Activated T-helper 2 cell treated with anti-CD3 and anti-CD28 coated beads, Interferon-gamma antibody, Interleukin-2, Interleukin-4, amounts not matched to agents 10 μg/mL and 5 μg/mL and 100 μg/mL, durations not matched to agents 14 hours and 24 hours and 36 hours (primary cell): ENCODE measurements around the gene CTBP2. TPM values are rescaled to one million over a fixed set of nuclear protein-coding genes. Genes with fewer than 3 reads are reported as not detected.

Experiments
- DNase-seq: peaks from one replicate; pipeline ENCODE4 v3.0.0; 2021; ENCODE audit warnings: low spot score
- H3K27ac Mint-ChIP-seq: one replicate; pipeline ENCODE4 v1.8.0; 2021; ENCODE audit warnings: mixed read lengths
- H3K27me3 Mint-ChIP-seq: one replicate; pipeline ENCODE4 v1.8.0; 2021; ENCODE audit warnings: low read depth, mixed read lengths
- H3K36me3 Mint-ChIP-seq: one replicate; pipeline ENCODE4 v1.8.0; 2021; ENCODE audit warnings: low read depth, mixed read lengths
- H3K4me1 Mint-ChIP-seq: one replicate; pipeline ENCODE4 v1.8.0; 2021; ENCODE audit warnings: low read depth, mixed read lengths
- H3K4me3 Mint-ChIP-seq: one replicate; pipeline ENCODE4 v1.8.0; 2021; ENCODE audit warnings: low read depth, mild to moderate bottlenecking, moderate library complexity, mixed read lengths
- H3K9me3 Mint-ChIP-seq: one replicate; pipeline ENCODE4 v1.8.0; 2021; ENCODE audit warnings: mixed read lengths
- intact Hi-C: fragments of 100-400 bp; cut with micrococcal nuclease; formaldehyde crosslinking; loops from one replicate; pipeline ENCODE4 v1.15.1; 2023
- total RNA-seq: library from RNA; stranded (reverse); gene quantifications from 2 replicates; pipeline ENCODE4 v1.2.3, GENCODE V29; 2022

The CTBP2 gene
- total RNA-seq, 1 donor from 2014 or later, result 0.48 TPM

DNA sequence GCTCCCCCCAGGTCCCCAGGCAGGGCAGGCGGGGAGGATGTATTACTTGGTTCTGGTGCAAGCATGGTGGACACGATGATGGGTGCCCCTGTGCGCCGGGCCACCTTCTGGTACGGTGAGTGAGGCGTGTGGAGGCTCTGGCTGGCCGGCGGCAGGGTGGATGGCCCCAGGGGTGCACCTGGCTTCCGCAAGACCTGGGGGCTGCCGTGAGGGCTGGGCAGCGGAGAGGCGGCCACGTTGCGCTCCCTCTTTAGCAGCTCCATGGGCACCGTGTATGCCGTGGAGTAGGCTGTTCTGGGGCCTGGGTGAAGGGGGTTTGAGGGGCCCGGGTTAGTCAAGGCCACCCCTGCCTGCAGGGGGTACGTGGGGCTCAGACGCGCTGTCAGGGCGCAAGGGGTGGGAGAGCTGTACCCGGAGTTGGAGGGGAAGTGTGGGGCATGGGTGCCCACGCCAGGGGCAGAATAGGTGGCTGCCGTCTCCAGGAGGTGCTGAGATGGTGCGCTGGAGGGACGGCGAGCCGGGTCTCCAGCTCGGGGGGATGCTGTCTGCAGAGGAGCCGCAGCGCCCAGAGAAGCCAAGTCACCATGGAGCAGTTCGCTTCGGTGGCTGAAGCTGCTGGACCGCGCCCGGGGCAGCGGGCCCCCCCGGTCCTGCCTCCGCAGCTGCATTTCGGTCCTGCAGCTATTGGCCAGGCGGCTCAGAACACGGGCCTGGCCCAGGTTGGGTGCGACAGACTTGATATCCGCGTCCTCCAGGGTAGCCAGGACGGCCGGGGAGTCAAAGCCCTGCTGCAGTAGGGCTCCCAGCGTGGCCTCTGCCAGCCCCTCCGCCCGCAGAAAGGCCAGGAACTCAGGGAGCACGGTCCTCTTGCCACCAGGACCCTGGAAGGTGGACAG lies 134.1 kb downstream of the CTBP2 start:
- no peaks in the 10 kb centered on the region for H3K27me3 Mint-ChIP-seq
- H3K27ac Mint-ChIP-seq, result no peak overlapping the region
- DNase-seq, result no peak
- no peaks in the 10 kb centered on the region for H3K9me3 Mint-ChIP-seq
- H3K4me3 Mint-ChIP-seq, result no peak overlapping the region
- no peaks in the 10 kb centered on the region for H3K4me1 Mint-ChIP-seq
- intact Hi-C loops, result no loop called here
- no peaks in the 10 kb centered on the region for H3K36me3 Mint-ChIP-seq

DNA sequence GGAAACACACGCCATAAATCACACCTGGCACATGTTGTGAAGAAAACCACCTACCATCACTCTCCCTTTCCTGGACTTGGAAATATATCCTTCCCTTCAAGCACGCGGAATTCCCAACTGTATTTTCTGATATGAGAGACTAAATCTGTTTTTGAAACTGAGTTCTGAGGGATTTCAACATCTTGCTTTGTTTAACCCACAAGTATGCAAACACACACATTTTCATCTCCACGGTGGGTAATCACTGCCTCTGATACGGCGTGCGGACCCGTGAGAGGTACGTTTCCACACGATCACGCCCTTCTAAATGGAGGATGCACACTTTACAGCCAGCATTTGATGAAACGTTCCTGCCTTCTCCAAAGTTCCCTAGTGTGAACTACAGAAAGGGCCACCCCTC lies 135.0 kb downstream of the CTBP2 start:
- Mint-ChIP-seq H3K27ac (no peak overlapping the region), H3K27me3 (no peaks in the 10 kb centered on the region), H3K4me1 (no peaks in the 10 kb centered on the region), H3K4me3 (no peak overlapping the region), H3K36me3 (no peaks in the 10 kb centered on the region), H3K9me3 (no peaks in the 10 kb centered on the region)
- no peak for DNase-seq
- intact Hi-C loops, result no loop called here

- intact Hi-C loops, result no loop called here
- DNase-seq, result no peak
- H3K27ac Mint-ChIP-seq, result no peak overlapping the region
- H3K36me3 Mint-ChIP-seq, result no peaks in the 10 kb centered on the region
- peaks cover under 1% of the 10 kb centered on the region for H3K27me3 Mint-ChIP-seq
- no peaks in the 10 kb centered on the region for H3K9me3 Mint-ChIP-seq
- no peaks in the 10 kb centered on the region for H3K4me1 Mint-ChIP-seq
- H3K4me3 Mint-ChIP-seq, result no peak overlapping the region
These were observed 135.7 kb downstream of the CTBP2 start for GRCh38 chr10:125024497-125025234.

DNA sequence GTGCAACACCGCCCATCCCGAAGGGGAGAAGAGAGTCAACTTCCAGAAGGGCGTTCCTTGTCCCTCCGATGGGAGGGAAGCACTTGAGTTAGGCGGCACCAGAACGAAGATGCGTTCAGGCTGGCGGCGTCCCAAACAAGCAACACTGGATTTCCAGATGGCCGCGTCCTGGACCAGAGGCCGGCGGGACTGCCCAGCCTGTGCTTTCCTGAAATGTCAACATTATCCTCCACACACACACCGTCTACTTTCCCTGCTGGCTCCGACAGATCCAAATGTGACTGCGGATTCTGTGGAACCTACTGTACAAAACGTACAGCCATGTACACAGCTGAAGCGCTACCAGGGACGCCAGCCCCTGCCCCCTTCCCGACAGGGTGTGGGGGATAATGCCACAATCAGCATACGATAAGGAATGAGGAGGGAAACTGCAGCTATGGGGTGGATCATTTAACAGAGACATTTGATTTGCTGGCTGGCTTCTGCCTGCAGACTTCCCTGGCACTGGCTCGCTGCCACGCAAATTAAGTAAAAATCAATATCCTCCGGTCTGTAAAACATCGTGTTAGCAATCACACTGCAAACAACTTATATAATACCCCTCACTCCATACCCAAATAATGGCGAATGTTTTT lies 136.4 kb downstream of the CTBP2 start:
- H3K9me3 Mint-ChIP-seq, result no peaks in the 10 kb centered on the region
- H3K27me3 Mint-ChIP-seq, result peaks cover 4% of the 10 kb centered on the region
- no peaks in the 10 kb centered on the region for H3K4me1 Mint-ChIP-seq
- intact Hi-C loops, result no loop called here
- no peak overlapping the region for H3K27ac Mint-ChIP-seq
- DNase-seq, result no peak
- no peak overlapping the region for H3K4me3 Mint-ChIP-seq
- H3K36me3 Mint-ChIP-seq, result no peaks in the 10 kb centered on the region

- Mint-ChIP-seq H3K36me3 (no peaks in the 10 kb centered on the region), H3K27me3 (peaks cover 6% of the 10 kb centered on the region), H3K27ac (no peak overlapping the region), H3K4me3 (no peak overlapping the region), H3K4me1 (no peaks in the 10 kb centered on the region), H3K9me3 (no peaks in the 10 kb centered on the region)
- no peak for DNase-seq
- intact Hi-C loops, result no loop called here
These were observed 137.1 kb downstream of the CTBP2 start for GRCh38 chr10:125023255-125023654.

- Mint-ChIP-seq H3K9me3 (no peaks in the 10 kb centered on the region), H3K36me3 (no peaks in the 10 kb centered on the region), H3K27me3 (peaks cover 6% of the 10 kb centered on the region), H3K27ac (no peak overlapping the region), H3K4me3 (no peak overlapping the region), H3K4me1 (no peaks in the 10 kb centered on the region)
- intact Hi-C loops, result no loop called here
- no peak for DNase-seq
These were observed 137.7 kb downstream of the CTBP2 start for GRCh38 chr10:125022671-125023070.

GRCh38 chr10:125021686-125022344 lies 138.5 kb downstream of the CTBP2 start:
- no peak overlapping the region for H3K4me3 Mint-ChIP-seq
- H3K9me3 Mint-ChIP-seq, result no peaks in the 10 kb centered on the region
- H3K27ac Mint-ChIP-seq, result no peak overlapping the region
- H3K27me3 Mint-ChIP-seq, result peaks cover 8% of the 10 kb centered on the region
- intact Hi-C loops, result no loop called here
- DNase-seq, result no peak
- no peaks in the 10 kb centered on the region for H3K36me3 Mint-ChIP-seq
- no peaks in the 10 kb centered on the region for H3K4me1 Mint-ChIP-seq

GRCh38 chr10:125020871-125021270 lies 139.5 kb downstream of the CTBP2 start:
- no peak for DNase-seq
- no peaks in the 10 kb centered on the region for H3K36me3 Mint-ChIP-seq
- H3K4me1 Mint-ChIP-seq, result no peaks in the 10 kb centered on the region
- H3K27me3 Mint-ChIP-seq, result peaks cover 11% of the 10 kb centered on the region
- no peaks in the 10 kb centered on the region for H3K9me3 Mint-ChIP-seq
- intact Hi-C loops, result no loop called here
- H3K4me3 Mint-ChIP-seq, result no peak overlapping the region
- H3K27ac Mint-ChIP-seq, result no peak overlapping the region

- Mint-ChIP-seq H3K27me3 (peaks cover 14% of the 10 kb centered on the region), H3K9me3 (no peaks in the 10 kb centered on the region), H3K4me3 (no peak overlapping the region), H3K36me3 (no peaks in the 10 kb centered on the region), H3K27ac (no peak overlapping the region), H3K4me1 (peaks cover 2% of the 10 kb centered on the region)
- DNase-seq, result no peak
- intact Hi-C loops, result no loop called here
These were observed 140.0 kb downstream of the CTBP2 start for GRCh38 chr10:125020386-125020785.

DNA sequence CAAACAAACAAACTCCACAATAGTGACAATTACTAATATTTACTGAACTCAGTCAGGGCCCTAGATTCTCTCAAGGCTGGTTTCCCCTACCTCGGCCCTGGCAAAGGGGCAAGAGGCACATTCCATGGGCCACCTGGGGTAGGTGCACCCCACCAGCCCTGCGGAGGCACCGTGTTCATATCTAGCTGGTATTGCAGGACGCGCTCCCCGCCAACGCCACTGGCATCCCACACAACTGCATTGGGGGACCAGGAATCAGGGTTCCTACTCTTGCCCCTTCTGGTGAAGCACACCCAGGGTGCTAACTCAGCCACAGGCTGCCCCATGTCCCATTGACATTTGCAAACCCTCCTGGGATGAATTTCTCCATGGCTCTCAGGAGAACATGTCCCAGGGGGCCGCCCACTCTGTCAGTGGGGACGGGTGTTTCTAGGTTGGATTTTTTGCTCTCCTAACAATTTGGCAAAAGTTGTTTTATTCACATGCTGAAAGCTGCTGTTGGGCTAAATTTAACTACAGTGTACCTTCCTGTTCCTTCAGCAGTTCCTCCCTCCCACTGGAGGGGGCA lies 141.7 kb downstream of the CTBP2 start:
- Mint-ChIP-seq H3K4me3 (no peak overlapping the region), H3K9me3 (no peaks in the 10 kb centered on the region), H3K27ac (no peak overlapping the region), H3K4me1 (peaks cover 9% of the 10 kb centered on the region), H3K36me3 (no peaks in the 10 kb centered on the region), H3K27me3 (peaks cover 19% of the 10 kb centered on the region)
- no peak for DNase-seq
- intact Hi-C loops, result no loop called here

GRCh38 chr10:125017547-125018298 lies 142.6 kb downstream of the CTBP2 start:
- Mint-ChIP-seq H3K4me3 (no peak overlapping the region), H3K27ac (no peak overlapping the region), H3K4me1 (peaks cover 9% of the 10 kb centered on the region), H3K27me3 (peaks cover 19% of the 10 kb centered on the region), H3K36me3 (no peaks in the 10 kb centered on the region), H3K9me3 (no peaks in the 10 kb centered on the region)
- no peak for DNase-seq
- intact Hi-C loops, result no loop called here
